ENCODE data around the gene TRAPPC8. TPM values are rescaled to one million over a fixed set of nuclear protein-coding genes. Genes with fewer than 3 reads are reported as not detected.

Gene TRAPPC8
- total and polyA plus RNA-seq, 2 of the 13 experiments (the other 11 are each of a cell fraction or from before 2014, with no cell fraction given) = 34.6 to 50.8 TPM

- TF ChIP-seq ZSCAN20 (CRISPR knock-in tag; IDR thresholded peaks at IDR 0.05; ENCODE audit: borderline replicate concordance) = no peak
- no peak for TF ChIP-seq PHF5A (CRISPR knock-in tag; IDR thresholded peaks at IDR 0.05; ENCODE audit: low read depth, unreplicated experiment)
- TF ChIP-seq TRIM22 (IDR thresholded peaks at IDR 0.05) = no peak
- TF ChIP-seq YY1 (IDR thresholded peaks at IDR 0.05; ENCODE audit: insufficient read depth, insufficient replicate concordance, low read depth, low read length) = peak; percentile 95
- peak; percentile 95 for TF ChIP-seq USF2 (IDR thresholded peaks at IDR 0.05; ENCODE audit: low read depth, low read length)
- peak; percentile 96 for TF ChIP-seq USF2 (CRISPR knock-in tag; IDR thresholded peaks at IDR 0.05; ENCODE audit: borderline replicate concordance)
- peak; percentile 88 for TF ChIP-seq IRF9 (CRISPR knock-in tag; IDR thresholded peaks at IDR 0.05; ENCODE audit: borderline replicate concordance)
- peak; percentile 98 for TF ChIP-seq ZFP91 (CRISPR knock-in tag; IDR thresholded peaks at IDR 0.05; ENCODE audit: borderline replicate concordance)
- no peak for TF ChIP-seq MAFF (IDR thresholded peaks at IDR 0.05; ENCODE audit: low read depth, low read length)
- TF ChIP-seq ZNF205 (CRISPR knock-in tag; IDR thresholded peaks at IDR 0.05) = no peak; the same call in 1 of the 2 replicates
- no peak for TF ChIP-seq TCF12 (IDR thresholded peaks at IDR 0.05)
- no peak for TF ChIP-seq TCF12 (CRISPR knock-in tag; IDR thresholded peaks at IDR 0.05)
- TF ChIP-seq FOXM1 (CRISPR knock-in tag; IDR thresholded peaks at IDR 0.05) = no peak; the same call in 1 of the 2 replicates
- TF ChIP-seq CERS6 (CRISPR knock-in tag; IDR thresholded peaks at IDR 0.05) = no peak
- no peak for TF ChIP-seq ZNF704 (CRISPR knock-in tag; IDR thresholded peaks at IDR 0.05; ENCODE audit: borderline replicate concordance)
- peak; percentile 66 for TF ChIP-seq ZMAT3 (CRISPR knock-in tag; conservative IDR thresholded peaks at IDR 0.05)
- no peak for TF ChIP-seq ZSCAN31 (CRISPR knock-in tag; IDR thresholded peaks at IDR 0.05; ENCODE audit: low read depth)
- TF ChIP-seq ATF7-NPFF (CRISPR knock-in tag; IDR thresholded peaks at IDR 0.05; ENCODE audit: low read depth) = peak; percentile 55; the same call in 1 of the 2 replicates
- TF ChIP-seq NFE2L2 (IDR thresholded peaks at IDR 0.05; ENCODE audit: low read length) = no peak
- TF ChIP-seq DDIT3 (CRISPR knock-in tag; IDR thresholded peaks at IDR 0.05) = no peak
These were observed at the start of gene TRAPPC8 (continued) for GRCh38 chr18:31942999-31943877.
